Activated CD8-positive, alpha-beta memory T cell treated with anti-CD3 and anti-CD28 coated beads, Interleukin-2, amount 50 U/mL, for 24 hours (primary cell): ENCODE measurements around the gene FYN.

Experiments
- DNase-seq: peaks from one replicate; pipeline ENCODE4 v3.0.0-alpha.2; 2020; ENCODE audit errors: extremely low read depth

The FYN gene

GRCh38 chr6:111750153-111750552 is 123.1 kb downstream of the FYN start:
- DNase-seq: no peak

GRCh38 chr6:111748231-111748647 is 125.0 kb downstream of the FYN start:
- DNase-seq: no peak

GRCh38 chr6:111747829-111748228 is 125.4 kb downstream of the FYN start:
- DNase-seq: no peak

GRCh38 chr6:111747396-111747795 is 125.9 kb downstream of the FYN start:
- no peak for DNase-seq

- no peak for DNase-seq
Observed at GRCh38 chr6:111746983-111747382, 126.3 kb downstream of the FYN start.

GRCh38 chr6:111745636-111746035 is 127.6 kb downstream of the FYN start:
- no peak for DNase-seq

- no peak for DNase-seq
Observed at GRCh38 chr6:111745186-111745585, 128.1 kb downstream of the FYN start.

- no peak for DNase-seq
Observed at GRCh38 chr6:111743862-111744692, 129.2 kb downstream of the FYN start.

GRCh38 chr6:111743360-111743759 is 129.9 kb downstream of the FYN start:
- DNase-seq: no peak

GRCh38 chr6:111741177-111741952 is 131.9 kb downstream of the FYN start:
- no peak for DNase-seq

GRCh38 chr6:111740506-111740905 is 132.7 kb downstream of the FYN start:
- no peak for DNase-seq

GRCh38 chr6:111739257-111739696 is 134.0 kb downstream of the FYN start:
- DNase-seq: no peak

- no peak for DNase-seq
Observed at GRCh38 chr6:111738631-111739030, 134.6 kb downstream of the FYN start.

- DNase-seq: no peak
Observed at GRCh38 chr6:111738156-111738555, 135.1 kb downstream of the FYN start.

GRCh38 chr6:111737065-111737521 is 136.2 kb downstream of the FYN start:
- no peak for DNase-seq

GRCh38 chr6:111736005-111736608 is 137.1 kb downstream of the FYN start:
- no peak for DNase-seq

- DNase-seq: no peak
Observed at GRCh38 chr6:111734068-111735061, 138.9 kb downstream of the FYN start.

- DNase-seq: no peak
Observed at GRCh38 chr6:111732390-111732789, 140.9 kb downstream of the FYN start.

- no peak for DNase-seq
Observed at GRCh38 chr6:111731456-111732195, 141.6 kb downstream of the FYN start.

- DNase-seq: no peak
Observed at GRCh38 chr6:111730864-111731263, 142.4 kb downstream of the FYN start.
